Spleen (tissue), 11 donors: ENCODE measurements around the gene FUT3. TPM values are rescaled to one million over a fixed set of nuclear protein-coding genes. Genes with fewer than 3 reads are reported as not detected.

ENCODE experiments used
- DNase-seq: peaks from one replicate; pipeline ENCODE4 v3.0.0-alpha.2; 2020
- H3K27ac ChIP-seq, 8 donors: fragments of 200-600 bp; sonication (generic) in 7 of 8; 1 replicate in 4 of 8; 2 replicates in 4 of 8; pipeline versions ENCODE4 v1.5.0 to v1.8.0; 2016 to 2021; ENCODE audit warnings: inconsistent platforms in 4 of 8, mild to moderate bottlenecking in 4 of 8, moderate library complexity in 1 of 8
- H3K27me3 ChIP-seq, 7 donors: fragments of 200-600 bp; sonication (generic) in 6 of 7; replicated peaks in 1 of 7; 1 replicate in 4 of 7; 2 replicates in 3 of 7; pipeline versions ENCODE4 v1.5.0 to v1.8.0; 2016 to 2021; ENCODE audit warnings: inconsistent platforms in 3 of 7, mild to moderate bottlenecking in 1 of 7
- H3K36me3 ChIP-seq, 6 donors: fragments of 200-600 bp; sonication (generic) in 5 of 6; 1 replicate in 4 of 6; 2 replicates in 2 of 6; pipeline versions ENCODE4 v1.5.0 to v1.8.0; 2016 to 2021; ENCODE audit warnings: inconsistent platforms in 2 of 6
- H3K4me1 ChIP-seq, 6 donors: fragments of 200-600 bp; sonication (generic) in 5 of 6; 1 replicate in 3 of 6; 2 replicates in 3 of 6; pipeline versions ENCODE4 v1.5.0 to v1.8.0; 2016 to 2021; ENCODE audit warnings: inconsistent platforms in 3 of 6
- H3K4me3 ChIP-seq, 8 donors: fragments of 200-600 bp; sonication (generic) in 7 of 8; 1 replicate in 4 of 8; 2 replicates in 4 of 8; pipeline versions ENCODE4 v1.5.0 to v1.8.0; 2016 to 2021; ENCODE audit warnings: inconsistent platforms in 4 of 8, mild to moderate bottlenecking in 4 of 8, moderate library complexity in 2 of 8
- H3K9me3 ChIP-seq, 8 donors: fragments of 200-600 bp; sonication (generic) in 7 of 8; 1 replicate in 4 of 8; 2 replicates in 4 of 8; pipeline versions ENCODE4 v1.5.0 to v1.8.0; 2016 to 2021; ENCODE audit warnings: inconsistent platforms in 4 of 8
- CTCF ChIP-seq, 11 experiments: fragments of 200-600 bp in 7 of 11; fragments of 450-650 bp in 4 of 11; sonication (generic) in 4 of 11; IDR thresholded peaks in 8 of 11; conservative IDR thresholded peaks in 3 of 11; 1 replicate in 7 of 11; 2 replicates in 4 of 11; pipeline versions ENCODE4 v1.4.0 to v1.8.0; 2016 to 2021; ENCODE audit warnings: antibody characterized with exemption in 11 of 11, inconsistent platforms in 4 of 11, mild to moderate bottlenecking in 1 of 11
- POLR2A ChIP-seq, 3 donors: fragments of 450-650 bp; IDR thresholded peaks; one replicate each; pipeline ENCODE4 v1.5.1; 2017; ENCODE audit warnings: antibody characterized with exemption in 3 of 3, mild to moderate bottlenecking in 1 of 3
- POLR2AphosphoS5 ChIP-seq, 3 donors: sonication (generic); formaldehyde crosslinking; IDR thresholded peaks; one replicate each; pipeline ENCODE4 v1.5.1; 2017; ENCODE audit warnings: antibody characterized with exemption in 3 of 3
- WGBS, 5 donors: extraction: QIAGEN DNeasy Blood & Tissue Kit in 3 of 5; methylation state at CpG; one replicate each; pipeline versions ENCODE4 v1.1.5 to v1.1.7; 2013 to 2018; 5-methylcytosine and 5-hydroxymethylcytosine counted together
- intact Hi-C: fragments of 100-400 bp; cut with DNase I; formaldehyde crosslinking; loops from one replicate; pipeline ENCODE4 v1.15.0; 2023; ENCODE audit warnings: low total_unique reads
- polyA plus RNA-seq, 3 donors: library from polyadenylated mRNA; stranded (reverse); fragments of 200-250 nt; gene quantifications; one replicate each; pipeline ENCODE4 v1.2.1, GENCODE V29; 2013
- total RNA-seq, 7 donors: library from RNA; depleted of rRNA in 3 of 7; stranded (reverse); fragments of >200 nt in 3 of 7; fragmentation: NEBNext Ultra II Directional in 4 of 7; extraction: Animal tissue kit (Norgen Biotek cat#: 25700) in 4 of 7; gene quantifications; one replicate each; pipeline versions ENCODE4 v1.1.0 to v1.2.1, GENCODE V29; 2016 to 2021
- donor health status: healthy with polysubstance abuse.
- donor health status: DM: no; HTN: no; CAD: no; lungs with moderate emphysema.
- donor health status: DM: no; HTN: no; CAD: no.
- donor health status: Bipolar disorder and iron deficiency.
- donor health status: healthy.
- donor health status: DM: no; HTN: no; CAD: no.
- donor health status: DM: yes; HTN: yes; CAD: no.

FUT3 gene
- total and polyA plus RNA-seq, 10 donors, result 0.06 to 0.12 TPM; not detected in 8

- H3K27me3 ChIP-seq, result peaks cover 0 to 60% (median 28%) of the 10 kb centered on the region in 7 donors
- no peak overlapping the region for H3K4me3 ChIP-seq
- H3K36me3 ChIP-seq, result no peaks in the 10 kb centered on the region
- H3K27ac ChIP-seq, result no peak overlapping the region
- WGBS, 5 donors, result 81 to 86% (median 84%) methylated on average over 8 of the region's 8 CpGs
- intact Hi-C loops, result no loop called here
- TF ChIP-seq POLR2AphosphoS5 (IDR thresholded peaks at IDR 0.05), result no peak
- peaks cover 0 to 55% (median 11%) of the 10 kb centered on the region in 6 donors for H3K4me1 ChIP-seq
- no peaks in the 10 kb centered on the region for H3K9me3 ChIP-seq
- no peak for DNase-seq
Observed at GRCh38 chr19:5798244-5798643, 53.0 kb downstream of the FUT3 start.

- no peak for TF ChIP-seq POLR2A (IDR thresholded peaks at IDR 0.05)
- TF ChIP-seq POLR2AphosphoS5 (IDR thresholded peaks at IDR 0.05), result no peak
- no peak for TF ChIP-seq CTCF (IDR thresholded peaks at IDR 0.05 in 8 of 11, conservative IDR thresholded peaks at IDR 0.05 in 3 of 11)
- intact Hi-C loops, result no loop called here
- peaks cover 0 to 3% (median 0%) of the 10 kb centered on the region in 8 donors for H3K9me3 ChIP-seq
- H3K27me3 ChIP-seq, result peaks cover 0 to 32% (median 2%) of the 10 kb centered on the region in 7 donors
- H3K4me3 ChIP-seq, result no peak overlapping the region
- DNase-seq, result no peak
- no peaks in the 10 kb centered on the region for H3K36me3 ChIP-seq
- H3K4me1 ChIP-seq, result peaks cover 0 to 36% (median 4%) of the 10 kb centered on the region in 6 donors
- WGBS, 5 donors, result 87 to 95% (median 92%) methylated on average over 7 of the region's 7 CpGs
- H3K27ac ChIP-seq, result no peak overlapping the region
Observed at GRCh38 chr19:5795382-5795919, 55.8 kb downstream of the FUT3 start.

- peaks cover 0 to 3% (median 0%) of the 10 kb centered on the region in 8 donors for H3K9me3 ChIP-seq
- DNase-seq, result no peak
- H3K36me3 ChIP-seq, result peaks cover 3 to 21% (median 19%) of the 10 kb centered on the region in 6 donors
- H3K4me3 ChIP-seq, result no peak overlapping the region
- no peak overlapping the region for H3K27ac ChIP-seq
- intact Hi-C loops, result no loop called here
- TF ChIP-seq CTCF (IDR thresholded peaks at IDR 0.05 in 8 of 11, conservative IDR thresholded peaks at IDR 0.05 in 3 of 11), result no peak
- TF ChIP-seq POLR2AphosphoS5 (IDR thresholded peaks at IDR 0.05), result no peak
- TF ChIP-seq POLR2A (IDR thresholded peaks at IDR 0.05), result no peak
- H3K4me1 ChIP-seq, result peaks cover 6 to 23% (median 11%) of the 10 kb centered on the region in 6 donors
- 85 to 93% (median 86%) methylated on average over 3 of the region's 3 CpGs for WGBS, 5 donors
- H3K27me3 ChIP-seq, result peaks cover 0 to 9% (median 0%) of the 10 kb centered on the region in 7 donors
Observed at GRCh38 chr19:5793188-5793587, 58.1 kb downstream of the FUT3 start.

Other genes starting within 250 kb of the FUT3 start
- 100 to 1,000 TPM in 6 of 7 donors, 10 to 100 TPM in 1; 73.4 to 146 (median 117) TPM for gene SAFB2, start 228.7 kb downstream of the FUT3 start, total RNA-seq
- gene SAFB2, start 228.7 kb downstream of the FUT3 start, polyA plus RNA-seq, result 10 to 100 TPM; 34.8 to 90.6 (median 60.1) TPM
- gene SAFB, start 228.4 kb downstream of the FUT3 start, total RNA-seq, result 100 to 1,000 TPM in 5 of 7 donors, 10 to 100 TPM in 2; 94.5 to 161 (median 112) TPM
- gene SAFB, start 228.4 kb downstream of the FUT3 start, polyA plus RNA-seq, result 10 to 100 TPM; 41.7 to 70.0 (median 64.8) TPM
- 10 to 100 TPM; 15.7 to 41.0 (median 36.8) TPM for gene MICOS13, start 170.9 kb downstream of the FUT3 start, total RNA-seq
- 10 to 100 TPM; 71.0 to 89.5 (median 78.0) TPM for gene MICOS13, start 170.9 kb downstream of the FUT3 start, polyA plus RNA-seq
- 1 to 10 TPM; 1.9 to 8.8 (median 3.1) TPM for gene HSD11B1L, start 170.4 kb downstream of the FUT3 start, total RNA-seq
- gene HSD11B1L, start 170.4 kb downstream of the FUT3 start, polyA plus RNA-seq, result 1 to 10 TPM; 3.3 to 5.5 (median 3.8) TPM
- 100 to 1,000 TPM; 294 to 922 (median 652) TPM for gene RPL36, start 161.2 kb downstream of the FUT3 start, total RNA-seq
- 1,000 to 10,000 TPM; 2,501 to 2,825 (median 2,795) TPM for gene RPL36, start 161.2 kb downstream of the FUT3 start, polyA plus RNA-seq
- 10 to 100 TPM; 33.1 to 65.8 (median 56.5) TPM for gene LONP1, start 131.3 kb downstream of the FUT3 start, total RNA-seq
- gene LONP1, start 131.3 kb downstream of the FUT3 start, polyA plus RNA-seq, result 10 to 100 TPM; 29.2 to 48.2 (median 42.6) TPM
- gene CATSPERD, start 130.8 kb downstream of the FUT3 start, total RNA-seq, result not detected
- not detected for gene CATSPERD, start 130.8 kb downstream of the FUT3 start, polyA plus RNA-seq
- 1 to 10 TPM; 1.4 to 4.7 (median 2.4) TPM for gene PRR22, start 66.7 kb downstream of the FUT3 start, total RNA-seq
- 10 to 100 TPM in 2 of 3 donors, 1 to 10 TPM in 1; 4.9 to 11.4 (median 10.6) TPM for gene PRR22, start 66.7 kb downstream of the FUT3 start, polyA plus RNA-seq
- 10 to 100 TPM; 22.7 to 63.9 (median 34.5) TPM for gene DUS3L, start 60.3 kb downstream of the FUT3 start, total RNA-seq
- 10 to 100 TPM; 31.3 to 57.4 (median 52.5) TPM for gene DUS3L, start 60.3 kb downstream of the FUT3 start, polyA plus RNA-seq
- gene NRTN, start 46.4 kb downstream of the FUT3 start, total RNA-seq, result 1 to 10 TPM in 1 of 7 donors, under 1 TPM in 2, not detected in 4; 0.32 to 2.3 (median 0.72) TPM
- gene NRTN, start 46.4 kb downstream of the FUT3 start, polyA plus RNA-seq, result under 1 TPM in 2 of 3 donors, not detected in 1; 0.29 to 0.30 TPM
- under 1 TPM in 2 of 7 donors, not detected in 5; 0.20 to 0.44 TPM for gene FUT6, start 11.7 kb downstream of the FUT3 start, total RNA-seq
- under 1 TPM; 0.06 to 0.13 (median 0.07) TPM for gene FUT6, start 11.7 kb downstream of the FUT3 start, polyA plus RNA-seq
- not detected for gene FUT5, start 19.1 kb upstream of the FUT3 start, total RNA-seq
- gene FUT5, start 19.1 kb upstream of the FUT3 start, polyA plus RNA-seq, result not detected
- 100 to 1,000 TPM in 6 of 7 donors, 10 to 100 TPM in 1; 83.8 to 156 (median 116) TPM for gene NDUFA11, start 52.3 kb upstream of the FUT3 start, total RNA-seq
- 100 to 1,000 TPM; 252 to 377 (median 345) TPM for gene NDUFA11, start 52.3 kb upstream of the FUT3 start, polyA plus RNA-seq
- gene VMAC, start 53.4 kb upstream of the FUT3 start, total RNA-seq, result 10 to 100 TPM in 6 of 7 donors, 1 to 10 TPM in 1; 8.5 to 15.9 (median 12.5) TPM
- 1 to 10 TPM; 2.1 to 9.6 (median 3.3) TPM for gene VMAC, start 53.4 kb upstream of the FUT3 start, polyA plus RNA-seq
- gene CAPS, start 62.8 kb upstream of the FUT3 start, total RNA-seq, result 10 to 100 TPM; 14.7 to 20.7 (median 17.6) TPM
- 10 to 100 TPM; 23.7 to 61.8 (median 51.3) TPM for gene CAPS, start 62.8 kb upstream of the FUT3 start, polyA plus RNA-seq
- 10 to 100 TPM; 68.5 to 92.9 (median 71.2) TPM for gene RANBP3, start 126.7 kb upstream of the FUT3 start, total RNA-seq
- 10 to 100 TPM; 27.5 to 44.3 (median 30.2) TPM for gene RANBP3, start 126.7 kb upstream of the FUT3 start, polyA plus RNA-seq